GM12878 (cell line): ENCODE data around the gene PREB. TPM values are rescaled to one million over a fixed set of nuclear protein-coding genes. Genes with fewer than 3 reads are reported as not detected.
A peak's percentile ranks its signal among the peaks of the same experiment; 100 is the strongest.

Experiments used
- CHD1 ChIP-seq: IDR thresholded peaks from 2 replicates; pipeline ENCODE4 v1.6.1; 2012; ENCODE audit warnings: low read depth, low read length, improper control_type of control experiment
- CREM ChIP-seq: IDR thresholded peaks from 2 replicates; pipeline ENCODE4 v1.6.1; 2014; ENCODE audit warnings: antibody characterized with exemption, low read depth
- E4F1 ChIP-seq: fragments of 450-650 bp; IDR thresholded peaks from 2 replicates; pipeline ENCODE4 v1.6.1; 2018; ENCODE audit warnings: borderline replicate concordance, mild to moderate bottlenecking; ENCODE audit not compliant: partially characterized antibody
- EGR1 ChIP-seq, 2 experiments: IDR thresholded peaks; 1 replicate in 1 of 2; 2 replicates in 1 of 2; pipeline ENCODE4 v1.6.1; 2011 to 2012; ENCODE audit warnings: low read depth in 2 of 2, low read length in 2 of 2, borderline replicate concordance in 1 of 2, mild to moderate bottlenecking in 1 of 2, moderate library complexity in 1 of 2
- EP300 ChIP-seq, 2 experiments: fragments of 150-350 bp in 1 of 2; IDR thresholded peaks; 2 replicates each; pipeline ENCODE4 v1.6.1; 2011 to 2012; ENCODE audit warnings: low read depth in 2 of 2, low read length in 2 of 2, borderline replicate concordance in 1 of 2, improper control_type of control experiment in 1 of 2, inconsistent platforms in 1 of 2; ENCODE audit not compliant: control insufficient read depth in 1 of 2
- FOXM1 ChIP-seq: IDR thresholded peaks from 2 replicates; pipeline ENCODE4 v1.6.1; 2012; ENCODE audit warnings: low read depth, mild to moderate bottlenecking, inconsistent platforms, low read length, moderate library complexity
- HDGF ChIP-seq: fragments of 450-650 bp; IDR thresholded peaks from 2 replicates; pipeline ENCODE4 v1.6.1; 2016; ENCODE audit warnings: antibody characterized with exemption
- IRF5 ChIP-seq: fragments of 450-650 bp; IDR thresholded peaks from 2 replicates; pipeline ENCODE4 v1.6.1; 2017; ENCODE audit warnings: borderline replicate concordance
- MTA2 ChIP-seq: fragments of 450-650 bp; IDR thresholded peaks from 2 replicates; pipeline ENCODE4 v1.6.1; 2016; ENCODE audit warnings: low read depth, mild to moderate bottlenecking, moderate library complexity
- MXI1 ChIP-seq: fragments of 150-350 bp; IDR thresholded peaks from 2 replicates; pipeline ENCODE4 v1.6.1; 2011; ENCODE audit warnings: low read depth, mild to moderate bottlenecking, inconsistent platforms, low read length, improper control_type of control experiment
- NR2C2 ChIP-seq: IDR thresholded peaks from 2 replicates; pipeline ENCODE4 v1.6.1; 2011; ENCODE audit warnings: borderline replicate concordance, low read depth; ENCODE audit not compliant: control insufficient read depth, insufficient read length
- PKNOX1 ChIP-seq: fragments of 450-650 bp; IDR thresholded peaks from 2 replicates; pipeline ENCODE4 v1.6.1; 2016; ENCODE audit warnings: mild to moderate bottlenecking
- RAD51 ChIP-seq: fragments of 450-650 bp; IDR thresholded peaks from 2 replicates; pipeline ENCODE4 v1.6.1; 2016; ENCODE audit warnings: moderate library complexity, mild to moderate bottlenecking, inconsistent platforms
- RELB ChIP-seq: fragments of 450-650 bp; IDR thresholded peaks from 2 replicates; pipeline ENCODE4 v1.6.1; 2017; ENCODE audit warnings: low read depth, mild to moderate bottlenecking, moderate library complexity
- SMC3 ChIP-seq: IDR thresholded peaks from 2 replicates; pipeline ENCODE4 v1.6.1; 2011; ENCODE audit warnings: low read length, improper control_type of control experiment, borderline replicate concordance
- STAT1 ChIP-seq: fragments of 450-650 bp; conservative IDR thresholded peaks from 2 replicates; pipeline ENCODE4 v1.6.1; 2014; ENCODE audit warnings: antibody characterized with exemption, mild to moderate bottlenecking
- YY1 ChIP-seq: IDR thresholded peaks from 2 replicates; pipeline ENCODE4 v1.6.1; 2011; ENCODE audit warnings: low read depth, mild to moderate bottlenecking, low read length
- polyA plus RNA-seq, 11 experiments: library from polyadenylated mRNA; depleted of rRNA in 4 of 11; unstranded in 6 of 11; stranded (reverse) in 5 of 11; fragments of >200 nt; fragmentation: Nextera tagmentation in 4 of 11; fragmentation: Illumina TruSeq in 1 of 11; extraction: Ambion mirVana in 4 of 11; extraction: Trizol in 1 of 11; gene quantifications; 1 replicate in 1 of 11; 2 replicates in 10 of 11; pipeline versions ENCODE4 v1.2.1 to v1.2.3, GENCODE V29; 2011 to 2016; ENCODE audit warnings: inconsistent platforms in 2 of 11, missing spikeins in 2 of 11, low read depth in 1 of 11
- total RNA-seq, 4 experiments: library from RNA; depleted of rRNA in 3 of 4; stranded (reverse); fragments of >200 nt in 3 of 4; fragmentation: Illumina TruSeq in 1 of 4; extraction: Trizol in 1 of 4; gene quantifications; 2 replicates each; pipeline versions ENCODE4 v1.2.1 to v1.2.3, GENCODE V29; 2013 to 2021

PREB gene
- total and polyA plus RNA-seq, 10 of the 15 experiments (the other 5 are each of a cell fraction or from before 2014, with no cell fraction given): 26.3 to 101 (median 52.7) TPM

GRCh38 chr2:27134781-27135477 lies 493 bp upstream of the PREB start (continued):
- TF ChIP-seq PKNOX1 (no peak), STAT1 (no peak), HDGF (0 out of 2 replicates have a peak, but pooled peaks have one; percentile 53), IRF5 (no peak), NR2C2 (no peak), FOXM1 (no peak), CREM (no peak), EP300 (IDR thresholded peaks at IDR 0.05; ENCODE audit: borderline replicate concordance in 1 of 2, control insufficient read depth in 1 of 2, low read depth in 2 of 2, low read length in 2 of 2) (no peak), MTA2 (no peak), E4F1 (no peak), YY1 (peak; percentile 99), RELB (0 out of 2 replicates have a peak, but pooled peaks have one; percentile 26), SMC3 (no peak), EGR1 (IDR thresholded peaks at IDR 0.05; ENCODE audit: borderline replicate concordance in 1 of 2, low read depth in 2 of 2, low read length in 2 of 2) (peak in 1 of 2 experiments; percentile 67; a peak in 1 of 3 replicates), RAD51 (no peak), MXI1 (peak; percentile 12; the same call in 1 of the 2 replicates), CHD1 (no peak)
- TF ChIP-seq, all 136 proteins: peak for 8
